RWPE1 (cell line): ENCODE results near the gene SRGAP3.

ENCODE experiments used
- CTCF ChIA-PET: fragments of 350-600 bp; sonication (Branson Sonifier 250); formaldehyde crosslinking; extraction: SDS; loops from one replicate; lab custom pipeline; 2021; lab: Yijun Ruan, JAX
- POLR2A ChIA-PET: fragments of 400-600 bp; formaldehyde crosslinking; extraction: SDS; loops from one replicate; lab custom pipeline; 2020; ENCODE audit warnings: antibody characterized with exemption; ENCODE audit not compliant: low non-redundant PET; lab: Yijun Ruan, JAX
- DNase-seq: peaks from one replicate; pipeline ENCODE4 v3.0.0; 2012; ENCODE audit warnings: low spot score
- H3K27ac ChIP-seq: fragments of 450-650 bp; 2 replicates; pipeline ENCODE4 v1.5.1; 2017
- TF ChIP-seq, protein P1 (sequence below): fragments of 450-650 bp; conservative IDR thresholded peaks from 2 replicates; pipeline ENCODE4 v1.5.1; 2017; ENCODE audit warnings: low read depth, mild to moderate bottlenecking

SRGAP3 gene

DNA sequence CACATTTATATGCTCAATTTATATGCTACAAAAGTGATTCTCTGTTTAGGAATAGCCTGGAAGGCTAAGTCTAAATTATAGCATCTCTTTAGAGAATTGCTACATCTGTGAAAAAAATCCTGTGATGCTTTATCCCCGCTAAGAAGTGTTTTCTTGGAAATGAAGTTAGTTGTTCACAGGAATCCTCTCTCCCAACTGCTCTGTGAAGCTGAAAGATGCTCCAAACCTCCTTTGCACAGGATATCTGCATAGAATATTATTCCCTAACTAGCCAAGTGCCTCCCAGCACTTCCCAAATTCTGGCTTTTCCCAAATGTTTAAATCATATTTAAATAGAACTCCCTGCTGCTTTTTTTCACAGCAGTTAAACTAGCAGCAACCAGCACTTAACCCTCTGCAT lies 132.2 kb downstream of the SRGAP3 start:
- TF ChIP-seq, protein P1, sequence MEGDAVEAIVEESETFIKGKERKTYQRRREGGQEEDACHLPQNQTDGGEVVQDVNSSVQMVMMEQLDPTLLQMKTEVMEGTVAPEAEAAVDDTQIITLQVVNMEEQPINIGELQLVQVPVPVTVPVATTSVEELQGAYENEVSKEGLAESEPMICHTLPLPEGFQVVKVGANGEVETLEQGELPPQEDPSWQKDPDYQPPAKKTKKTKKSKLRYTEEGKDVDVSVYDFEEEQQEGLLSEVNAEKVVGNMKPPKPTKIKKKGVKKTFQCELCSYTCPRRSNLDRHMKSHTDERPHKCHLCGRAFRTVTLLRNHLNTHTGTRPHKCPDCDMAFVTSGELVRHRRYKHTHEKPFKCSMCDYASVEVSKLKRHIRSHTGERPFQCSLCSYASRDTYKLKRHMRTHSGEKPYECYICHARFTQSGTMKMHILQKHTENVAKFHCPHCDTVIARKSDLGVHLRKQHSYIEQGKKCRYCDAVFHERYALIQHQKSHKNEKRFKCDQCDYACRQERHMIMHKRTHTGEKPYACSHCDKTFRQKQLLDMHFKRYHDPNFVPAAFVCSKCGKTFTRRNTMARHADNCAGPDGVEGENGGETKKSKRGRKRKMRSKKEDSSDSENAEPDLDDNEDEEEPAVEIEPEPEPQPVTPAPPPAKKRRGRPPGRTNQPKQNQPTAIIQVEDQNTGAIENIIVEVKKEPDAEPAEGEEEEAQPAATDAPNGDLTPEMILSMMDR = no peak
- H3K27ac ChIP-seq = no peak overlapping the region
- no peak for DNase-seq
- ChIA-PET CTCF (no interaction called here), POLR2A (no interaction called here)

DNA sequence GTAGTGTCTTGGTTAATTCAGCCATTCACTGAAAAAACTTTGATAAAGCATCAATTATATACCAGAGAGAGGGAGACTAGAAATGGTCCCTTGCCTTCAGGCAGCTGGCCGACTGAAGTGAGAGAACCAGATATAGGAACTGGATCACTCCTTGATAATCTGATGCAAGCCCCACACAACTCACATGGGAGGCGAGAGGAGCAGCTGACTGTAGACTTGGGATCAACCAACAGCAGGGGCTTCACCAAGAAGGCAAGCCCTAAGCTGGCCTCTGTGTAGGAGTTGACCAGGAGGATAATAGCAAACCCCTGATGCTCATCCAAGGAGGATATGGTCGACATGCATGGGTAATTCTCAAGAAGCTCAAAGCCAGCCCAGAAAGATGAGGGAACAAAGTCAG lies 133.1 kb downstream of the SRGAP3 start:
- H3K27ac ChIP-seq = no peak overlapping the region
- DNase-seq = no peak
- ChIA-PET POLR2A (no interaction called here), CTCF (no interaction called here)
- TF ChIP-seq, protein P1 = no peak

DNA sequence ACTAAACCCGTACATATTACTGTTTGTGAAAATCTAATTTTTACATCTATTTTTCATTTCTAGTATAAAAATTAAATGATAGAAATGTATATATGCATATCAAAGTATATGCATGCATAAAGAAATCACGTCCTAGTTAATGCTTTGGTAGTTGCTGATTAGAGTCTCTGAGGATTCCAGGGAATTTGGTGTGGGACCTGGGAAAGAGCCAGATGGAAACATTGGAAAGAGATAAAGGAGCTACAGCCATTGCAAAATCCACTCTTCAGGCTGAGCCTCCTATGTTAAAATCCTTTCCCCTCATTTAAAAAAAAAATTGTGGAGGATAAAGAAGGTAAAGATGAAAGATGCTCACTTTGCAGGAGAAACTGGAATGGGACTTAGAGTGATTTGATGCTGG lies 134.1 kb downstream of the SRGAP3 start:
- POLR2A ChIA-PET = no interaction called here
- DNase-seq = no peak
- CTCF ChIA-PET = no interaction called here

DNA sequence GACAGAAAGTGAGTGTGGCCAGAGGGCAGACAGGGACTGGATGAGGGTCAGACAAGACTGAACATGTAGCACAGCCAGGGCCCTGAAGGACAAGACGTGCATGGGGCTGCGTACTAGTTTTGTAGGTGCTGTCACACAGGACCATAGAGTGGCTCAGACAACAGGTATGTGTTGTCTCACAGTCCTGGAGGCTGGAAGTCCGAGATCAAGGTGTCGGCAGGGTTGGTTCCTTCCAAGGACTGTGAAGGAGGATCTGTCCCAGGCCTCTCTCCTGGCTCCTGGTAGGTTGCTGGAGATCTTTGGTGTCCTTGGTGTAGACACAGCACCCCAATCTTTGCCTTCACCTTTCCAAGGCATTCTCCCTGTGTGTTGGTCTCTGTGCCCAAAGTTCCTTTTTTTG lies 136.4 kb downstream of the SRGAP3 start:
- ChIA-PET POLR2A (no interaction called here), CTCF (no interaction called here)
- no peak for DNase-seq
- H3K27ac ChIP-seq = no peak overlapping the region
- TF ChIP-seq, protein P1 = no peak

More for the DNA sequence above, 134.1 kb downstream of the SRGAP3 start:
- H3K27ac ChIP-seq = no peak overlapping the region
- TF ChIP-seq, protein P1 = no peak

DNA sequence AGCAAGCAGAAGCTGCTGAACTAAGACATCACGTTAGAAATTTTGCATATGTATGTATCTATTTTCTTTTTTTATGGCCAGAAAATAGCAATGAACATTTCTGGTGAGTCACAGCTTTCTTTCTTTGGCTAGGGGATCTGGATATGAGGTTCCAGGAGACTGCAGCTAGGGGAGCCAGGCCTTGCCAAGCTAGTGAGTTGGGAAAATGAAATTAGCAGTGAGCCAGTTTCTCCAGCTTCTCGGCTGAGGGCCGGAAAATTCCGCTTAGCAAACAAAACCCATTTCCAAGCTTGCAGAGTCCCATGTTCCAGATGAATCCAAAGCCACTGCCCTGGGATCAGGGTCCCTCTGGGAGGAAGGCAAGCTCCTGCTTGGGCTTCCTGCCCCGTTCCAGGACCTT lies 137.6 kb downstream of the SRGAP3 start:
- CTCF ChIA-PET = interaction anchor here (0.9 kb wide), 1 partner anchor 1354 kb away, joined by 4 read pairs; no protein-coding TSS in a partner anchor

DNA sequence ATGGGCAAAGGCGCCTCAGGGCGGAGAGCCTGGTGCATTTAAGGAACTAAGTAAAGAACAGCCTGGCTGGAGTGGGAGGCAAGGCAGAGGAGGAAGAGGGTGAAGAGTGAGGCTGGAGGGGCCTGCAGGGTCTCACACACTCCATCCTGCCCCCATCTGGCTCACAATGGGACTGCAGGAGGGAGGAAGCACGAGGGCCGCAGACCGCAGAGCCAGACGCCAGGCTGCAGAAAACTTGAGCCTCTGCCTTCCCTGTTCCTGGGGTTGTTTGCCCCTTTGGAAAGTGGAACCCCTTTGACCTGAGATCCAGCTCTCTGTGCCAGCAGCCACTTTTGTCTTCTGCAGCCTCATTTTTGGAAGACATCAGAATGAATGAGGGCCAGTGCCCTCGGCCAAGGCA lies 138.0 kb downstream of the SRGAP3 start:
- TF ChIP-seq, protein P1 = no peak
- ChIA-PET POLR2A (no interaction called here), CTCF (interaction anchor here (0.9 kb wide), 1 partner anchor 1354 kb away, joined by 4 read pairs; no protein-coding TSS in a partner anchor)
- no peak for DNase-seq
- H3K27ac ChIP-seq = 0 out of 2 replicates have a peak overlapping the region, but pooled peaks have one; percentile 5

More for the DNA sequence above, 137.6 kb downstream of the SRGAP3 start:
- DNase-seq = no peak
- POLR2A ChIA-PET = no interaction called here
- H3K27ac ChIP-seq = no peak overlapping the region
- TF ChIP-seq, protein P1 = no peak
